B cell (primary cell): ENCODE results near the gene RILPL1. TPM values are rescaled to one million over a fixed set of nuclear protein-coding genes. Genes with fewer than 3 reads are reported as not detected.

Experiments
- ATAC-seq: fragments of 200-7000 bp; cut with Tn5 transposase; one replicate; pipeline ENCODE4 v1.10.0; 2021; ENCODE audit warnings: low read depth, mild to moderate bottlenecking, moderate number of reproducible peaks, moderate library complexity
- CTCF ChIA-PET: fragments of 350-600 bp; sonication (Branson Sonifier 250); formaldehyde crosslinking; loops from one replicate; lab custom pipeline; 2021; ENCODE audit warnings: antibody characterized with exemption, inconsistent platforms; lab: Charles Lee
- POLR2A ChIA-PET: fragments of 350-600 bp; sonication (Branson Sonifier 250); formaldehyde crosslinking; loops from one replicate; lab custom pipeline; 2021; ENCODE audit warnings: antibody characterized with exemption; lab: Charles Lee
- DNase-seq: peaks from one replicate; pipeline ENCODE4 v3.0.0; 2013
- H2AFZ ChIP-seq: 2 replicates; pipeline ENCODE4 v1.6.1; 2012; ENCODE audit warnings: mild to moderate bottlenecking, low read depth, low read length; ENCODE audit not compliant: insufficient read depth, poor library complexity, severe bottlenecking
- H3K27ac ChIP-seq, 2 donors: 1 replicate in 1 of 2; 2 replicates in 1 of 2; pipeline ENCODE4 v1.5.1; 2012 to 2013; ENCODE audit warnings: low read length in 2 of 2, mild to moderate bottlenecking in 2 of 2, moderate library complexity in 1 of 2
- H3K27me3 ChIP-seq, 4 experiments: fragments of 200-600 bp in 1 of 4; sonication (generic) in 1 of 4; replicated peaks in 1 of 4; 1 replicate in 2 of 4; 2 replicates in 2 of 4; pipeline versions ENCODE4 v1.6.1 to v1.7.0; 2013 to 2016; ENCODE audit warnings: low read length in 3 of 4, mild to moderate bottlenecking in 2 of 4, mixed read lengths in 1 of 4, moderate library complexity in 1 of 4; ENCODE audit not compliant: insufficient read depth in 4 of 4, control insufficient read depth in 3 of 4; ENCODE audit errors: control extremely low read depth in 1 of 4
- H3K36me3 ChIP-seq, 2 experiments: replicated peaks in 1 of 2; 1 replicate in 1 of 2; 2 replicates in 1 of 2; pipeline versions ENCODE4 v1.6.1 to v1.7.1; 2013; ENCODE audit warnings: low read length in 1 of 2; ENCODE audit not compliant: insufficient read depth in 2 of 2, control insufficient read depth in 1 of 2; ENCODE audit errors: control extremely low read depth in 1 of 2, extremely low read depth in 1 of 2
- H3K4me1 ChIP-seq, 2 donors: fragments of 200-600 bp in 1 of 2; sonication (generic) in 1 of 2; 1 replicate in 1 of 2; 2 replicates in 1 of 2; pipeline versions ENCODE4 v1.5.1 to v1.6.1; 2013 to 2017; ENCODE audit warnings: low read length in 2 of 2; ENCODE audit not compliant: control insufficient read depth in 2 of 2, insufficient read depth in 2 of 2
- H3K4me2 ChIP-seq: replicated peaks from 2 replicates; pipeline ENCODE3; 2012; ENCODE audit warnings: mild to moderate bottlenecking, low read depth, low read length; ENCODE audit not compliant: poor library complexity, severe bottlenecking
- H3K4me3 ChIP-seq, 5 experiments: fragments of 200-600 bp in 1 of 5; sonication (generic) in 1 of 5; 1 replicate in 3 of 5; 2 replicates in 2 of 5; pipeline versions ENCODE4 v1.5.1 to v1.7.0; 2011 to 2016; ENCODE audit warnings: low read length in 4 of 5, mild to moderate bottlenecking in 4 of 5, low read depth in 2 of 5, control low read depth in 1 of 5, moderate library complexity in 1 of 5; ENCODE audit not compliant: insufficient read depth in 1 of 5; ENCODE audit errors: control extremely low read depth in 1 of 5, extremely low read depth in 1 of 5
- H3K79me2 ChIP-seq: fragments of 200-600 bp; sonication (generic); one replicate; pipeline ENCODE4 v1.6.0; 2016; ENCODE audit warnings: low read length; ENCODE audit not compliant: control insufficient read depth, insufficient read depth
- H3K9ac ChIP-seq: fragments of 200-600 bp; sonication (generic); 2 replicates; pipeline ENCODE4 v1.6.1; 2017; ENCODE audit warnings: mild to moderate bottlenecking, low read length, moderate library complexity
- H3K9me3 ChIP-seq, 3 donors: one replicate each; pipeline versions ENCODE4 v1.6.1 to v1.7.1; 2013; ENCODE audit warnings: low read length in 2 of 3; ENCODE audit not compliant: control insufficient read depth in 2 of 3, insufficient read depth in 1 of 3; ENCODE audit errors: control extremely low read depth in 1 of 3
- H4K20me1 ChIP-seq: 2 replicates; pipeline ENCODE4 v1.6.0; 2012; ENCODE audit warnings: mild to moderate bottlenecking, low read length; ENCODE audit not compliant: insufficient read depth, control insufficient read depth, poor library complexity, severe bottlenecking
- H3K27ac Mint-ChIP-seq: one replicate; pipeline ENCODE4 v1.8.0; 2021; ENCODE audit warnings: mixed read lengths
- H3K27me3 Mint-ChIP-seq: one replicate; pipeline ENCODE4 v1.8.0; 2021; ENCODE audit warnings: mixed read lengths
- H3K4me1 Mint-ChIP-seq: one replicate; pipeline ENCODE4 v1.8.0; 2021; ENCODE audit warnings: mixed read lengths
- H3K4me3 Mint-ChIP-seq: one replicate; pipeline ENCODE4 v1.8.0; 2021; ENCODE audit warnings: mixed read lengths
- H3K9me3 Mint-ChIP-seq: one replicate; pipeline ENCODE4 v1.8.0; 2022; ENCODE audit warnings: mixed read lengths; ENCODE audit not compliant: insufficient read depth
- EZH2 ChIP-seq: IDR thresholded peaks from 2 replicates; pipeline ENCODE4 v1.6.1; 2012; ENCODE audit warnings: borderline replicate concordance, low read depth, mild to moderate bottlenecking, moderate library complexity, low read length; ENCODE audit not compliant: insufficient read depth, poor library complexity, severe bottlenecking
- WGBS: methylation state at CpG from one replicate; pipeline ENCODE4 v1.1.5; 2013; ENCODE audit warnings: missing lambda C conversion rate; ENCODE audit not compliant: insufficient coverage; 5-methylcytosine and 5-hydroxymethylcytosine counted together
- intact Hi-C: fragments of 100-400 bp; cut with micrococcal nuclease; formaldehyde crosslinking; loops from one replicate; pipeline ENCODE4 v1.10.0; 2022
- polyA plus RNA-seq: library from polyadenylated mRNA; depleted of rRNA; stranded (reverse); fragments of >200 nt; gene quantifications from 2 replicates; pipeline ENCODE4 v1.2.3, GENCODE V29; 2012
- total RNA-seq, 2 donors: library from RNA; stranded (reverse); fragments of 120-200 nt in 1 of 2; gene quantifications; 1 replicate in 1 of 2; 2 replicates in 1 of 2; pipeline versions ENCODE4 v1.2.3 to v1.2.4, GENCODE V29; 2013 to 2022
- TF ChIP-seq, protein P1 (sequence below): fragments of 200-600 bp; IDR thresholded peaks from one replicate; pipeline ENCODE4 v1.8.0; 2022; ENCODE audit warnings: antibody characterized with exemption, mild to moderate bottlenecking

The RILPL1 gene
- total and polyA plus RNA-seq, 2 donors (not counting 1 experiment from before 2014, with no cell fraction given): 2.6 to 2.8 TPM

DNA sequence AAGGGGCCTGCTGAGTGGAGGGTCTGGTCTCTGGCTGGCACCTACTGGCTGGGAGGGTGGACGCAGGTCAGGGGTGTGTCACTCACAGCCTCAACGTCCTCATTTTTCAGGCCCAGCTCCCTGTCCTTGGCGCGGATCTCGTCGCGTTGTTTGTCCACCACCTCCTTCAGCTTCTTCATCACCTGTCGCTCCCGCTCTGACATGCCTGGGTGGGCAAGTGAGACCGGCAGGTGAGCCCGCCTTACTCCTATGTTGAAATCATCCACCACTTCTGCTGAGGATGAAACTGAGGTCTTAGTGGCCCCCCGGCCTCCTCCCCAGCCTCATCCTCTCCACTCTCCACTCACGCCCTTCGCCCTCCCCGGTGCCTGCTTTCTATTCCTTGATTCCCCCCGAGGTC lies 34.2 kb downstream of the RILPL1 start:
- H3K27ac ChIP-seq: no peak overlapping the region
- H3K27me3 ChIP-seq: no peaks in the 10 kb centered on the region
- no peak overlapping the region for H2AFZ ChIP-seq
- H3K4me1 ChIP-seq: no peaks in the 10 kb centered on the region
- ChIA-PET POLR2A (no interaction called here), CTCF (no interaction called here)
- Mint-ChIP-seq H3K27ac (no peak overlapping the region), H3K27me3 (no peaks in the 10 kb centered on the region), H3K4me1 (no peaks in the 10 kb centered on the region), H3K9me3 (no peaks in the 10 kb centered on the region), H3K4me3 (no peak overlapping the region)
- ATAC-seq (no peak), DNase-seq (no peak)
- H3K79me2 ChIP-seq: no peaks in the 10 kb centered on the region
- H3K9me3 ChIP-seq: peaks cover 0 to 5% (median 0%) of the 10 kb centered on the region in 3 donors
- no peak overlapping the region for H3K4me2 ChIP-seq
- H3K36me3 ChIP-seq: no peaks in the 10 kb centered on the region
- TF ChIP-seq, protein P1, sequence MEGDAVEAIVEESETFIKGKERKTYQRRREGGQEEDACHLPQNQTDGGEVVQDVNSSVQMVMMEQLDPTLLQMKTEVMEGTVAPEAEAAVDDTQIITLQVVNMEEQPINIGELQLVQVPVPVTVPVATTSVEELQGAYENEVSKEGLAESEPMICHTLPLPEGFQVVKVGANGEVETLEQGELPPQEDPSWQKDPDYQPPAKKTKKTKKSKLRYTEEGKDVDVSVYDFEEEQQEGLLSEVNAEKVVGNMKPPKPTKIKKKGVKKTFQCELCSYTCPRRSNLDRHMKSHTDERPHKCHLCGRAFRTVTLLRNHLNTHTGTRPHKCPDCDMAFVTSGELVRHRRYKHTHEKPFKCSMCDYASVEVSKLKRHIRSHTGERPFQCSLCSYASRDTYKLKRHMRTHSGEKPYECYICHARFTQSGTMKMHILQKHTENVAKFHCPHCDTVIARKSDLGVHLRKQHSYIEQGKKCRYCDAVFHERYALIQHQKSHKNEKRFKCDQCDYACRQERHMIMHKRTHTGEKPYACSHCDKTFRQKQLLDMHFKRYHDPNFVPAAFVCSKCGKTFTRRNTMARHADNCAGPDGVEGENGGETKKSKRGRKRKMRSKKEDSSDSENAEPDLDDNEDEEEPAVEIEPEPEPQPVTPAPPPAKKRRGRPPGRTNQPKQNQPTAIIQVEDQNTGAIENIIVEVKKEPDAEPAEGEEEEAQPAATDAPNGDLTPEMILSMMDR: no peak
- TF ChIP-seq EZH2: no peak
- intact Hi-C loops: no loop called here
- H4K20me1 ChIP-seq: no peaks in the 10 kb centered on the region
- no peak overlapping the region for H3K9ac ChIP-seq
- 96% methylated on average over 14 of the region's 16 CpGs for WGBS
- H3K4me3 ChIP-seq: no peak overlapping the region

DNA sequence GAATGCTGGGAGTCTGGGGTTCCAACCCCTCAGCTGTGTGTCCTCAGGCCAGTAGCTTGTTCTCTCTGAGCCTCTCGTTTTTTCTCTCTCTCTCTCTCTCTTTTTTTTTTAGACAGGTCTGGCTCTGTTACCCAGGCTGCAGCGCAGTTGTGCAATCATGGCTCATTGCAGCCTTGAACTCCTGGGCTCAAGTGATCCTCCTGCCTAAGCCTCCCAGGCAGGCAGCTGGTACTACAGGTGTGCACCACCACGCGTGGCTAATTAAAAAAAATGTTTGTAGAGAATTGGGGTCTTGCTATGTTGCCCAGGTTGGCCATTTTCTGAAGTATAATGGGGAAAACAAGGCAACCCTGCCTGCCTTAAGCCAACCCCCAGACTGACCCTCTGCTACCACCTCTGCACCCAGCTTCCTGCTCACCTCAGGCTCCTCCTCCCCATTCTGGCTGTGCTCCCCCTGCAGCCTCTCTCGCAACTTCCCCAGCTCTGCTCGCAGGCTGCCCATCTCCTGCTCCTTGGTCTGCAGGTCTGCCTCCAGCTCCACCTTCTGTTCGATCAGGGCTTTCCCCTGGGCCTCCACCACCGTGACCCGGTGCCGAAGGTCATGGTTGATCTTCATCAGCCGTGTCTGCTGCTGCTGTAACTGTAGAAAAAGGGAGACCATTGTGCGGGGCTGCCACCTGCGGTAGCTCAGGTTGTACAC lies 35.2 kb downstream of the RILPL1 start:
- Histone ChIP-seq H3K9me3 (peaks cover 0 to 5% (median 0%) of the 10 kb centered on the region in 3 donors), H3K27me3 (no peaks in the 10 kb centered on the region), H3K27ac (no peak overlapping the region), H3K4me1 (no peaks in the 10 kb centered on the region), H3K4me3 (no peak overlapping the region), H3K9ac (no peak overlapping the region), H3K36me3 (no peaks in the 10 kb centered on the region), H4K20me1 (no peaks in the 10 kb centered on the region), H3K4me2 (no peak overlapping the region), H2AFZ (no peak overlapping the region), H3K79me2 (no peaks in the 10 kb centered on the region)
- intact Hi-C loops: no loop called here
- 93% methylated on average over 10 of the region's 13 CpGs for WGBS
- Mint-ChIP-seq H3K4me3 (no peak overlapping the region), H3K4me1 (no peaks in the 10 kb centered on the region), H3K9me3 (no peaks in the 10 kb centered on the region), H3K27ac (no peak overlapping the region), H3K27me3 (no peaks in the 10 kb centered on the region)
- POLR2A ChIA-PET: no interaction called here
- no peak for DNase-seq
- no peak for TF ChIP-seq EZH2
- TF ChIP-seq, protein P1: no peak
- CTCF ChIA-PET: no interaction called here
- no peak for ATAC-seq
